Head of caudate nucleus (tissue), 42 donors: Measurements from ENCODE around the gene IL34.
A peak's percentile ranks its signal among the peaks of the same experiment; 100 is the strongest.

Source experiments
- DNase-seq, 42 donors: peaks; one replicate each; pipeline versions ENCODE4 v3.0.0 to v3.0.0-alpha.2; 2020 to 2021; ENCODE audit warnings: mixed read lengths in 7 of 42
- intact Hi-C: fragments of 100-400 bp; cut with DNase I; formaldehyde crosslinking; loops from one replicate; pipeline ENCODE4 v1.15.0; 2022

IL34 gene

DNA sequence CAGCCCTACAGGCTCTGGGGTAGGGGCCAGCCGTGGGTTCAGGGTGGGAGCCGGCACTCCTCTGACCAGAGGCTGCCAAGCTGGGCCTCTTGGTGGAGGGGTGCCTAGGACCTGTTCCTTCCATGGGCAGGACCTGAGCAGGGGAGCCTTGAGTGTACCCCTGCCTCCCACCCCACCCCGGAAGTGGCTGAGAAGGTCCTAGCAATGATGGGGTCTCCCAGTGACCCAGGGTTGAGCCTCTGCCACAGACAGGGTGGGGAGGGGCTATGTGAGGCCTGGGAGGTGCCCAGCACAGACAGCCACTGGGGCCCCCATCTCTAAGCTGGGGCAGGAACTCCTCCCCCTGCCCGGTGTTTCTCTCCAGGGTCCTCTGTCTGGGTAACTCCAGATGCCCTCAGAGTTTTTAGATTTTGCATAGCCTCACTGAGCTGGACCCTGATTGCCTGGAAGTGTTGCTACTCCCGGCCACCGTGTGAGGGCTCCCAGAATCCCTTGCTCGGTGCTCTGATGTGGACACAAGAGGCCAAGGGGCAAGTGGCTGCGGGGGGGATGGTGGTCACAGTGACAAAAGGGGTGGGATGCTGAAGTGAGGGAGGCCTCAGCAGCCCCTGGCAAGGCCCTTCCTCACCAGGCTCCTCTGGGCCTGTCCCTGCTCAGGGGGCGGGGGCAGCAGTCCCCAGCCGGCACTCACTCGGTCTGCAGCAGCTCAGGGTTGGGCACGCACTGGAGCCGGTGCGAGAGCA lies 45.9 kb downstream of the IL34 start:
- intact Hi-C loops, result no loop called here
- no peak for DNase-seq

DNA sequence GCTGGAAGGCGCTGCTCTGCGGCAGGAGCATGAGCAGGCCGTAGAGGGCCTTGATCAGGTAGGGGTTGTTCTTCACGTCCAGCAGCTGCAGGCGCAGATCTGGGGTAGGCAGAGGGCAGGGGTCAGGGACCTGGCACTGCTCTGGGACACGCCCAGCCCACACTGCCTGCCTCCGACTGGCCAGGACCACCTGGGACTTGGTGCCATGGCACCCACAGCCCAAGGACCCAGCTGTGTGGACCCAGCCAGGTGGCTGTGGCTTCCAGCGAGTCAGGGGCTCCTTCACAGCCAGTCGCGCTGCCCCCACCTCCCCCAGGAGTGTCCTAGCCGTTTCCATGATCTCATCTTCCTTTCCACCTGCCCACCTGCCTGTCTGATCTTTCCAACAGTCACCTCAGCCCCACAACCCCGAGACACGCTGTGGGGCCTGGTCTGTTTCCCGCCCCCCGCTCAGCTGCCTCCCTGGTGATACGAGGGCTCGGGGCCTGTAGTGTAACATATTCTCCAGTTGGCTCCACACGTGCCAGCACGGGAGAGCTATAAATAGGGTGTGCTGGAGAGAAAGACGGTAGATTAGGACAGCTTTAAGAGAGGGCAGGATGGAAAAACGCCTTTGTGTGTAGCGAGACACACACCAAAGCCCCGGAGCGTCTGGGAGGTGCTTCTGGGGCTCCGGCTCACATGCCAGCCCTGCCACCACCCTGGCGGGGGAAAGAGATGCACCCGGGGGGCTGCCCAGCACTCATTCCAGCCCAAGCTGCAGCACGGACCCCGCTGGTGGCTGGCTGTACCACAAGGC lies 46.7 kb downstream of the IL34 start:
- intact Hi-C loops, result no loop called here
- no peak for DNase-seq

DNA sequence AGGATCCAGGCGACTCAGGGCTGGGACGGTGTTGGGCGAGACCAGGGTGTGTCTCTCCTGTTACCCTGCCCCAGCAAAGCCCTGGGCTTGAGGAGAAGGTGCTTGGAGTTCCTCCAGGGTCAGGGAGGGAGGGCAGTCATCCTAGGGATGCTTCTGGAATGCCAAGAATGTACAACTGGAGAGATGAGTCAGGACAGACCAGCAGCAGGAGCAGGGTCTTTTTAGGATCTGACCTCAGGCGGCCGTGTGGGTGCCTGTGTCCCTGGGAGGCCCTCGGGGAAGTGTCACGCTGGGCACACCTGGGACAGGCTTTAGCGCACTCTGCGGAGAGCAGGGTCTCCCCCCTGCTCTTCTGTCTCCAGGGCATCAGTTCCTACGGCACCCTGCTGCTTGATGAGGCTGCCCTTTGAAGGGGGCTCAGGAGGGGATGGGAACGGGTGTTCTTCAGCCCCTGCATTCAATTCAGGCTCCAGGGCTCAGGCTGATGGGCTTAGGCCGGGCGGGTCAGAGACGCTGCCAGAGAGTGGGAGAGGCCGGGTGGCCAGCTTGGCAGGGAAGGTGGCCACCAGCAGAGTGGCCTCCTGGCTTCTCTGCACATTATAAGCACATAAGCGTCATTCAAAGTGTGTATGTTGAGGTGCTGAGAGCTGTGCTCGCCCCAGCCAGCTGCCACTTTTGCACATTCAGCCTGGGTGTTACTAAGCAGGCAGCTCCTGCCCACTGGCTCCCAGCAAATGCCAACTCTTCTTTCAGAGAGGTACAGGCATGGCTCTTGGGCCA lies 47.9 kb downstream of the IL34 start:
- no peak for DNase-seq
- intact Hi-C loops, result no loop called here

DNA sequence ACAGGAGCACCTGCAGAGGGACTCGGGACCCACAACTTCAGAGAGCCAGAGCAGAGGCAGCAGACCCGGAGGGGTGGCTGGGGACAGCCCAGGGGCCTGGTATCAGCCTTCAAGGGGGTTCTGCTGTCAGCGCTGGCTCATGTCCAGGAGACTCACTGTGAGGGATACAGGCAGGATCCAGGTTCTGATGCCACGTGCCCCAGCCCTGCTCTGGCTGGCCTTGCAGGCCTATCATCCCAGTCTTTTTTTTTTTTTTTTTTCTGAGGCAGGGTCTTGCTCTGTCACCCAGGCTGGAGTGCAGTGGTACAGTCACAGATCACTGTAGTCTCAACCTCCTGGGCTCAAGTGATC lies 48.5 kb downstream of the IL34 start:
- intact Hi-C loops, result no loop called here
- DNase-seq, result no peak

DNA sequence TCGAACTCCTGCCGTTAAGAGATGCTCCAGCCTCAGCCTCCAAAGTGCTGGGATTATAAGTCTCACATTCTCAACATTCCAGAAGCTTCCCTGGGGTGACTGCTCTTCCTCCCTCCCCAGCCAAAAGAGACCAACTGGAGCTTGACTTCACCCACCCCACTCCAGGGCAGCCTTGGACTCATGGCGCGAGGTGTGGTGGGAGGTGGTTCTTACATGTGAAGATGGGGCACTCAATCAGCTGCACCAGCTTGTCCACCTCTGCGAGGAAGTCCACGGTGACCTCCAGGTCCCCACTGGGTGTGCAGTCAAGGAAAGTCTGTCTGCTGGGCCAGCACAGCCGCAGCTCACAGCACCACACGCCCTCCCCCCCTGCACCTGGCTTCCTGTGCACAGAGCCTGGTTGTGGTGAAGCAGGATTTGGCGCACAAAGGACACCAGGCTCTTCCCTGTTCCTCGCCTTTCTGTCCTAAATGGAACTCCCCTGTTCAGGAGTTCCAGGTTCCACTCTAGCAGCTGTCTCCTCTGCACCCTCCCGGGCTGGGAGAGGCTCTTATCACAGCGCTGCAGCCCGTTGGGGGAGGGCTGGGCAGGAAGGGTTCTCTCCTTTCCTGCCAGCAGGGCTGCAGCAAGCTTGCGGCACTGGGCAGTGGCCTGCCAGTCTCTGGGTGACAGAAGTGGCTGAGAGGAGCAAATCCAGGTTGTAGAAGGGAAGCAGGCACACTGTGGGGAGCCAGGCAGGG lies 49.1 kb downstream of the IL34 start:
- DNase-seq, result no peak
- intact Hi-C loops, result no loop called here

DNA sequence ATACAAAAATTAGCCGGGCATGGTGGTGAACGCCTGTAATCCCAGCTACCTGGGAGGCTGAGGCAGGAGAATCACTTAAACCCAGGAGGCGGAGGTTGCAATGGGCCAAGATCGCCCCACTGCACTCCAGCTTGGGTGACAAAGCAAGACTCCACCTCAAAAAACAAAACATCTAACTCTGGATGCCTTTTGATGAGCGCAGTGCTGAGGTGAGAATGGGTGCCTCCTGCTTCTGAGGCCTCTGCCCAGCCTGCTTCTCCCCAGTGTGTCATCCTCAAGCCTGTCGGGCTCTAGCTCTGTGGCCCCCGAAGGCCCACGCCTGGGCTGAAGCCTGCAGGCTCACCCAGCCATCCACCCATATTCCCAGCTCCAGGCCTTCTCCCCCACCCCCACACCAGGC lies 50.0 kb downstream of the IL34 start:
- intact Hi-C loops, result no loop called here
- DNase-seq, result no peak

DNA sequence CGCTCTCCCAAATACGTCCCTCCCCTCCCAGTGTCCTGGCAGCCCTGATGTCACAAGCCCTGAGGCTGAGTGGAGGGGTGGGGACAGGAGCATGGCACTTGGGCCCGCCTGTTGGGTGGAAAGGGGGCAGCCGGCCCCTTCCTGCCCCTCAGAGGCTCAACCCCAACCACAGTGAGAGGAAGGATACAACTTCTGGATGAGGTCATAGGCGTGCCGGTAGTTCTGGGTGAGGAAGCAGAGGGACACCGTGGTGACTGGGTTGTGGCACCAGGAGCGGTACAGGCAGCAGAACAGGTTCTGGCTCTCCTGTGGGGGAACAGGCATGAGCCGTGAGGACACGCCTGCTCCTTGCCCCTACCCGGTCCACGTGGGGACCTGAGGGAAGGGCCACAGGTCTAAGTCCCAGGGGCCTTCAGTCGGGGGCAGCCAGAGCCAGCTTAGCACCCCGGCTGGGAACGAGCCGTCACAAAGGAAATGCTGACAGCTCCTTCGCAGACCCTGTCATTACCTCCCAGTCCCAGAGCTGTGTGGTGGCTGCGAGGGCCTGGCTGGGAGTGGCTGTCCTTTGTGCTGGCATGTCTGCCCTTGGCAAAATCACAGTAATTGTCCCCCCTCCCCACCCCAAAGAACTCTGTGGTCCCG lies 50.7 kb downstream of the IL34 start:
- intact Hi-C loops, result no loop called here
- DNase-seq, result no peak

DNA sequence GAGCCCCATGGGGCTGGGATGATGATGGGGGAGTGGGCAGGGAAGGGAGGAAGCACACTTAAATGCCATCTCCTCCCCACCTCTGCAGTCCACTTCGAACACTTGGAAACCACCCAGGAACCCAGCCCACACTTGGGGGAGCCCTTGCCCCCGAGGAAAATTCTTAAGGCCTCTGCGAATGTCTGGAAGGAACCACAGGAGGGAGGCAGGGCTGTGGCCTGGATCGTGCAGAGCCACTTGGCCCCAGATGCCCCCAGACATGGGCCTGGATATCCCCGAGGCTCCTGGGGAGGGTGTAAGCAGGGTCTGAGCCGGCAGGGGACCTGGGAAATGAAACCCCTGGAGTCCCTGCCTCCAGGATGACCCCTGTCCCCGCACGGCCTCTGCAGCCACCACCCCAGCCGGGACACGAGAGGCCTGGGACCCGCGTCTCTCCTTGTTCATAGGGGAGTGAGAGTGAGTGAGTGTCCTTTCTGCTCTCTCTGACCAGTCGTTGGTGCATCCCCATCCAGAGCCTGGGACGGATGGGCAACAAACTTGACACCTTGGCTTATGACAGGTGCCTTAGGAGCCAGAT lies 51.3 kb downstream of the IL34 start:
- intact Hi-C loops, result no loop called here
- no peak for DNase-seq

DNA sequence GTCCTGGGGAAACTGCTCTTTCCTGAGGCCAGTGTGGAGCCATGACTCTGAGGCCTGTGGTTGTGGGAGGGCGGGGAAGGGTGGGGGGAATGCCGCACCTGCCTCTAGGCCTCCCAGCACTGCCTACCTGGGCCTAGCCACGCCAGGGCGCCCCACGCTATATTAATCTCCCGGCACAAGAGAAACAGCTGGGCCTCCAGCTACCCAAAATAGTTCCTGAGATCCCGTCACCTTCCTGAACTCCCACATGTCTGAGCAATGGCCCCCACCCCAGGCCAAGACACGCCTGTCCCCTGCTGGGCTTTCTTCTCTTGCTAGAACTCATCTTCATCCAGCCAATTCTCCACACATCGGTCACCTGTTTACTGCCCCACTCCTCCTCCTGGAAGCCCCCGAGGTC lies 52.5 kb downstream of the IL34 start:
- DNase-seq, result no peak
- intact Hi-C loops, result no loop called here

DNA sequence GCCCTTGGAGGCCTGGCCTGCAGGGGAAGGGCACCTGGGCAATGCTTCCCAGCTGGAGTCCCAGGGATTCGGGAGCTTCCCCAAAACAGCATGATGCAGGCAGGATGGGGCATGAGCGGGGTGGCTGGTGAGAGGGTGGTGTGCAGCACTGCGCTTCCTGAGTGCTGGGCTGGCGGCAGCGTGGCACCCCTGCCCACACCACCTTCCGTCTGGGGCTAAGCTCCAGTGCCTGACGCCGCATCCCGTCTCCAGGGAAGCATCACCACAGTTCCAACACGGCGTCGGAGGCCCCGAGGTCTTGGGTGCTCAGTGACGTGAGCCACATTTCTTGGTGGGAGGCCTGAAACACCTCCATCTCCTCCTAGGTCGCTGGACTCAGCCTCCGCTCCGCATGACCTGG lies 53.3 kb downstream of the IL34 start:
- intact Hi-C loops, result no loop called here
- DNase-seq, result no peak

DNA sequence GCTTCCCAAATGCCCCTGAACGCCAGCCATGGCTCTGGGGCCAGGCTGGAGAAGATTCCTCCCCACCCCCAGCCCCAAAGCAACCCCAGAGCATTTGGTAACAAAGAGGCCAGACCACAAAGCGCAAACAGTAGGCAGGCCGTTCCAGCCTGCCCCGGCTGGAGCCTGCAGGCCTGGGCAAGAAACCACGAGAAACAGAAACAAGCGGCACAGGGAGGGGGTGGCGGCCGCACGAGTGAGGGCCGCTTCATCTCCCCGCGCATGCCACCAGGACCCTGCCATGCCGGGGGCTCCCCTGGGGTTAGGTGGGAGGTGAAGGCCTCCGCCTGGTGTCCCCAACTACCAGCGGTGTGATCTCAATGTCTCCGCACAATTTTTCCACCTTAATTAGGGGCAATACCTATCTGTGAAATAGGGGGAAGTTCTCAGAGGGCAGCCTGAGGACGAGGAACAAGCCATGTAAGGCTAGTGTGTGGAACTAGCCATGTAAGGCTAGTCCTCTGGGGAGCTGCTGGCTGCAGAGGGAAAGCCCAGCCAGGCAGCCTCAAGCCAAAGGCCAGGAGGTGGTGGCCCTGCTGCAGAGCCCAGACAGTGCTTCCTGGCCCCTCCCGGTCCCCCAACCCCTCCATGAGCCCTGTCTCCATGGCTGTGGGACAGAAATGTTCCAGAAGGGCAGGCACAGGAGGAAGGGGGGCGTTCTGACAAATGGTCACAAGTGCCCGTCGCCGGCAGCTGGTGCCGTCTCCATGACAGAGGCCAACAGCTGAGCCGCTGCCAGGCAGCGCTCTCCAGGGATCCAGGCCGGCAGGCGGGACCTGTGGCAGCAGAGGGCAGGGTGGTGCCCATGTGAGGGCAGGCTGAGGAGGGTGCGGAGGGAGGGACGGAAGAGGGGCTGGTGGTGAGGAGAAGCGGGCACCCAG lies 54.0 kb downstream of the IL34 start:
- DNase-seq, result peak; percentile 67 to 94 (median 83)
- intact Hi-C loops, result no loop called here

DNA sequence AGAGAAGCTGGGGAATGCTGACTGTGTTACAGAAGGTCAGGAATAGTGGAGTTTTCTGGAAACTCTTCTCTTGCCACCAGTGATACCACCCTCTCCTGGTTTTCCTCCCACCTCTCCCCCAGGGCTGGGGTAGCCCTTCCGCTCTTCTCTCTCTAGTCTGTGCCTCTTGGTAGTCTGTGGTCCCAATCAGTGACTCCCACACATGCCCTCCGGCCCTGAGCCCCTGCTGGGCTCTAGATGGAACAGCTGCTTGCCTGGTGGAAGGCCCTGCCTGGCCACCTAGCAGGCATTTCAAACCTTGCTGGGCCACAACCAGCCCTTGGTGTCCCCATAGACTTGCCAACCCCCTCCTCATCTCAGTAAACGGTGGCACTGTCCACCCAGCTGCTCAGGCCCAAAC lies 54.7 kb downstream of the IL34 start:
- DNase-seq, result no peak
- intact Hi-C loops, result no loop called here

DNA sequence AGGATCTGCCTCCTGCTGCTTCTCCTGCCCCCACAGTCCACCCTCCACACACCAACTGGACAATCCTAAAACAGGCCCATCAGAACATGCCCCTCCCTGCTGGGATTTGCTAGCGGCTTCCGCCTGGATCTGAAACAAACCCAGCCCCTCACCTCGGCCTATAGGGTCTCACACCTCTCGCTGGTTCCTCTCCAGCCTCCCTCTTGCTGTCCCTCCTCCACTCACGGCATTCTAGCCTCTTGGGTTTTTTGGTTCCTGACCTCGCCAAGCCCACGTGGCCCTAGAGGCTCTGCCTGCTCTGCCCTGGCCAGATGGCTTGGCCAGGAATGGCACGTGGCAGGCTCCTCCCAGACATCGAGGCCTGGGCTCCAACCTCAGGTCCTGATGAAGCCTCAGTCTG lies 55.2 kb downstream of the IL34 start:
- DNase-seq, result no peak
- intact Hi-C loops, result no loop called here

DNA sequence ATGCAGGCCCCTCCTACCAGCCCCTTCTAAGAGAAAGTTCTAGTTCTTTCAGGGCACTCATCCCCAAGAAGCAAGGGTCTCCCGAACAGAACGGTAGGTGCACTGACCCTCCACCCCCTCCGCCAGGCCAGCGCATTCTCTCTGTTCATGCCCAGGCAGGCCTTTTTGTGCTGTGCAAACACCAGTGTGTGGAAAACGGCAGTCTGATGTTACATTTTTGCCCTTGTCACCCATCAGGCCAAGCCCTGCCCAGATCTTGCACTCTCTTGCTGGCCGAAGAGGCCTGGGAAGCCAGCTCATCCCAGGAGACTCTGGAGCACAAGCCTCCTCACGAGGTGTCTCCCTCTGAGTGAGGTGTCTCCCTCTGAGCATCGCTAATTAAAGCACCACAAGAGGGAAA lies 55.6 kb downstream of the IL34 start:
- intact Hi-C loops, result no loop called here
- no peak for DNase-seq

DNA sequence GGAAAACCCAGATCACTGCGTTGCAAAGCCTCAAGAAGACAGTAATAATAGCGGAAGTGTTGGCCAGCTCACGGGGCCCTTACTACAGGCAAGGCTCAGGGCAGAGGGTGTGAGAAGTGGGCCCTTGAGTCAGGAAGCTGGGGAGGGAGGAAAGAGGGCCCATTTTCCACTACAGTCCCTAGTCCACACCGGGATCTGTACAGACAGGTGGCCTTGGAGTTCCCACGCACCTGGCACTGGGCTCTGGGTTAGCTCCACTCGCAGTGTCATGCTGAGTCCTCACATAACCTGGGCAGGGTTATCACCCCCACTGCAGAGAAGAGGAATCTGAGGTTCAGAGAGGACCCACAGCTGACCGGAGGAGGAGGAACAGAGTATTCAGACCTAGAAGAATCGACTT lies 56.3 kb downstream of the IL34 start:
- intact Hi-C loops, result no loop called here
- DNase-seq, result no peak

DNA sequence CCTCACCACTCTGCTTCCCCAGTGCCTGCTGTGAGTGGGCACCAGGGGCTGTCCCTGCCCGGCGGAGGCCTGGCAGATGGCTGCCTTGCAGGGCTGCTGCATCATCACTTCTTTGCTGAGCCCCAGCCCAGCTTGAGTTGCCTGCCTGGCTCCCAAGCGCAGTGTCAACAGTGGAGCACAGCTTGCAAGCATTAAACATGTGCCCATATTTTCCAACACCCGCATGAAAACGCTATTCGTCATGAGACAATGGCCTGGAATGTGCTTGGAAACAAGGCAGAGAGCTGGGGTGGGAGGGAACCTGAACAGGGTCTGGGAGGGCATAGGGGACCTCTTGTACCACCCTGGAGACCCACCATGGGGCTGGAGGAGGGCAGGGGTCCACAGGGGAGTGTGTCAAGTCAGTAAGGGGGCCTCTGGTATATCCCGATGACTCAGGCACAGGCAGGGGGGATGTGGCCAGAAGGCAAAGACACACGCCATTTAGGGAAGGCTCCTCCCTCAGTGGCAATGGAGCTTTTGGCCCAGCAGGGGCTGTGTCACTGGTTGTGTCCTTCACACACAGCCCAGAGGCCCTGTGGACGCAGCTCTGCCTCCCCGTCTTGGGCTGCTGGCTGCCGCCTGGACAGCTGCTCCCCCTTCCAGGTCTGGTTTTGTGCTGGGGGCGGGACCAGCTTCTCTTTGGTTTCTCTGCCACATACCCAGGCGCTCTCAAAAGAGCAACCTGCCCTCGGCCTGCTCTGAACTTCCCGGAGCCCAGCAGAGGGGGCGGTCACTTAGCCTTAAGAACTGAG lies 56.9 kb downstream of the IL34 start:
- peak in 2 of 42 donors; percentile 15 to 45 for DNase-seq
- intact Hi-C loops, result no loop called here

DNA sequence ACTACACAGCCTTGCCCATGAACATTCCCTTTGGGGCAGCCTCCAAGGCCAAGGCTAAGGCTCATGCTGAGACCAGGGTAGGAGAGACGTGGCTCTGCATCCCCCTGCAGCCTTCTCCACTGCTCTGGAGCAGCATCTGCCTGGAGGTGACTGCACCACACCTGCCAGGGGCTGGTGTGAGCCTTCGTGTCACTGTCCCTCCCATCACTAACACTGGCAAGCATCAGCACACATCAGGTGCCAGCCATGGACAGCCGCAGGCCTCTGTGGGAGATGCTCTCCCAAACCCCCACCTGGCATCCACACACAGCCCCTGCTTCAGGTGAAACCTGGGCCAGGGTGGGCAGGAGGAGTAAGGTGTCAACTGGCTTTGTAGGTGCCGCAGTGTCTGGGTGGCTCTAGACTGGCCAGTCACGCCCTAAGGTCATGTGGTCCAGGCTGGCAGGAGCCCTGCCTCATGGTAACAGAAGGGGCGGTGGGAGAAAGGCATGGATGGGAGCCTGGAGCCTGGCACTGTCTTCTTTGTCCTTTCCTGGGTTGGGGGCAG lies 57.5 kb downstream of the IL34 start:
- intact Hi-C loops, result no loop called here
- DNase-seq, result no peak
